HepG2 (cell line): ENCODE results near the gene TBX15.

Source experiments
- CTCF ChIP-seq: sonication (generic); formaldehyde crosslinking; IDR thresholded peaks from 2 replicates; pipeline ENCODE4 v1.5.0; 2020; ENCODE audit warnings: mild to moderate bottlenecking, missing genetic modification reagents, moderate library complexity
- ELK4 ChIP-seq: sonication (generic); formaldehyde crosslinking; IDR thresholded peaks from 2 replicates; pipeline ENCODE4 v1.9.0; 2021; ENCODE audit warnings: missing genetic modification reagents, borderline replicate concordance
- HOMEZ ChIP-seq: IDR thresholded peaks from 2 replicates; pipeline ENCODE4 v1.6.1; 2016; ENCODE audit warnings: low read depth
- KLF12 ChIP-seq: sonication (generic); formaldehyde crosslinking; IDR thresholded peaks from 2 replicates; pipeline ENCODE4 v1.4.0; 2020; ENCODE audit warnings: missing genetic modification reagents, borderline replicate concordance
- MTERF4 ChIP-seq: sonication (generic); formaldehyde crosslinking; IDR thresholded peaks from 2 replicates; pipeline ENCODE4 v1.8.0; 2023; ENCODE audit warnings: mild to moderate bottlenecking, missing genetic modification reagents
- MYPOP ChIP-seq: sonication (generic); formaldehyde crosslinking; IDR thresholded peaks from 2 replicates; pipeline ENCODE4 v1.8.1; 2023; ENCODE audit warnings: mild to moderate bottlenecking, moderate library complexity, missing genetic modification reagents
- POLR2A ChIP-seq, 2 experiments: IDR thresholded peaks; 2 replicates each; pipeline ENCODE4 v1.6.1; 2011; ENCODE audit warnings: low read depth in 2 of 2, low read length in 2 of 2, mild to moderate bottlenecking in 1 of 2, moderate library complexity in 1 of 2; ENCODE audit not compliant: insufficient read depth in 1 of 2
- RAD21 ChIP-seq: fragments of 450-650 bp; formaldehyde crosslinking; IDR thresholded peaks from 2 replicates; pipeline ENCODE4 v1.5.0; 2020; ENCODE audit warnings: mild to moderate bottlenecking
- SOX6 ChIP-seq, 2 experiments: fragments of 450-650 bp in 1 of 2; sonication (generic) in 1 of 2; formaldehyde crosslinking in 1 of 2; IDR thresholded peaks; 2 replicates each; pipeline versions ENCODE4 v1.4.0 to v1.6.1; 2017 to 2020; ENCODE audit warnings: antibody characterized with exemption in 1 of 2, mild to moderate bottlenecking in 1 of 2, missing genetic modification reagents in 1 of 2
- YY1 ChIP-seq: IDR thresholded peaks from 2 replicates; pipeline ENCODE4 v1.6.1; 2011; ENCODE audit warnings: low read length, low read depth, moderate library complexity, mild to moderate bottlenecking; ENCODE audit not compliant: insufficient read depth, insufficient replicate concordance
- ZNF253 ChIP-seq: sonication (generic); formaldehyde crosslinking; IDR thresholded peaks from 2 replicates; pipeline ENCODE4 v1.8.0; 2022; ENCODE audit warnings: mild to moderate bottlenecking, missing genetic modification reagents, borderline replicate concordance
- ZNF430 ChIP-seq: sonication (generic); formaldehyde crosslinking; IDR thresholded peaks from 2 replicates; pipeline ENCODE4 v1.9.0; 2021; ENCODE audit warnings: mild to moderate bottlenecking, missing genetic modification reagents

GRCh38 chr1:118894836-118895235 is 93.3 kb downstream of the TBX15 start:
- TF ChIP-seq MTERF4: no peak
- TF ChIP-seq YY1: no peak
- TF ChIP-seq RAD21 (CRISPR knock-in tag): no peak
- no peak for TF ChIP-seq MYPOP (CRISPR knock-in tag)
- no peak for TF ChIP-seq SOX6 (IDR thresholded peaks at IDR 0.05)
- no peak for TF ChIP-seq SOX6 (CRISPR knock-in tag; IDR thresholded peaks at IDR 0.05)
- TF ChIP-seq KLF12: no peak
- TF ChIP-seq POLR2A (IDR thresholded peaks at IDR 0.05; ENCODE audit: insufficient read depth in 1 of 2, low read depth in 2 of 2, low read length in 2 of 2): no peak
- no peak for TF ChIP-seq ZNF253 (CRISPR knock-in tag)
- TF ChIP-seq CTCF (CRISPR knock-in tag): no peak
- no peak for TF ChIP-seq HOMEZ (CRISPR knock-in tag)
- no peak for TF ChIP-seq ELK4 (CRISPR knock-in tag)
- TF ChIP-seq ZNF430 (CRISPR knock-in tag): no peak
